ENCODE results near the gene RALB. TPM values are rescaled to one million over a fixed set of nuclear protein-coding genes. Genes with fewer than 3 reads are reported as not detected.

Gene RALB, protein sequence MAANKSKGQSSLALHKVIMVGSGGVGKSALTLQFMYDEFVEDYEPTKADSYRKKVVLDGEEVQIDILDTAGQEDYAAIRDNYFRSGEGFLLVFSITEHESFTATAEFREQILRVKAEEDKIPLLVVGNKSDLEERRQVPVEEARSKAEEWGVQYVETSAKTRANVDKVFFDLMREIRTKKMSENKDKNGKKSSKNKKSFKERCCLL
- total RNA-seq, result 62.6 and 83.4 TPM in 2 replicates

GRCh38 chr2:120252225-120253020 is at the start of gene RALB:
RALB (plus strand) TSS chr2:120252852; CDS start chr2:120278665, 25,813 bp downstream.

DNA sequence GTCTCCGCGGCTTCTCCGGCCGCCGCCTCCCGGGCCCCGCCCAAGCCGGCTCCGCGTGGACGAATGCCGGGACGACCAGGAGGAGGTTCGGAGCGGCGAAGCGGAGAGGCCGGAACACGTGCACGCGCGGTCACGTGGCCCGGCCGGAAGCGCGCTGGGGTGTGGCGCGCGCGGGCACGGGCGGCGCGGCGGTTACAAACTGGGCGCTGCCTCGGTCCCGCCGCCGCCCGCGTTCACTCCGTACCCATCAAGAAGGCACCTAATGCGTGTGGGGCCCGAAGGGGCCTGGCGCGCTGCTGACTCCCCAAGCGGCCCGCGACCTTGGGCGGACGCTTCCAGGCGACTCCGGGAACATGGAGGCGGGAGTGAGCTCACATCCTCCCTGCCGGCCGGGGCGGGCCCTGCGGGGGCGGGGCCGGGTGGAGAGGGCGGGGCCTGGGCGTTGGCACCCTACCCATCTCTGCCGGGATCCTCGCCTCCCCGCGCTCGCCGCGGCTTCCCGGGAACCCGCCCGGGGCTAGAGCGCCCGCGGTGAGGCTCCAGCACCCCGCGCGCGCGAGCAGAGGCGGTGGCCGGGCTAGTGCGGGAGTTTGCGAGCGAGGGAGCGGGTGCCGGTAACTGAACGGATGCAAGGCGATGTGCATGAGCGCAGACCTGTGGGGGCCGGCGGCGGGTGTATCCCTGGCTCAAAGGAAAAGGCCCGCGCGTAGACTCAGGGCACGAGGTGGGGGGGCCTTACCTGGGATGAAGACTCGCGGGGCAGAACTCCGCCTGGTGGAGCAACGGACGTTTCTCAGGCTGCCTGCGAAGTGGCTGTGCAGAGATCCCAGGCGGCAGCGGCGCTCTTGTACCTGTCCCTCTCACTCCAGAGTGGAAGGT is 29.4 kb upstream of the RALB start, which contains the start of gene TMEM185B:
TSS of gene TMEM185B (minus strand) at position 367 of the 879 bp plus-strand sequence. CDS start 424 bp downstream, outside the sequence.

Other genes with a start within 250 kb of the RALB start
- gene EPB41L5, start 239.8 kb upstream of the RALB start, total RNA-seq, result 3.4 and 3.8 TPM in 2 replicates
- 26.7 and 33.3 TPM in 2 replicates for gene TMEM185B, start 29.5 kb upstream of the RALB start, total RNA-seq
- gene INHBB, start 93.3 kb downstream of the RALB start, total RNA-seq, result 0.12 and 0.13 TPM in 2 replicates